NCI-H2107 (cell line): Measurements from ENCODE around the gene LRCOL1.
"Not testable (repeated sequence)": the region's sequence is repeated elsewhere in the genome, so short reads cannot be mapped to it uniquely, and the experiment has no call there.

Experiments
- DNase-seq: peaks from one replicate; lab custom pipeline; 2025; lab: John Stamatoyannopoulos, UW

The LRCOL1 gene

DNA sequence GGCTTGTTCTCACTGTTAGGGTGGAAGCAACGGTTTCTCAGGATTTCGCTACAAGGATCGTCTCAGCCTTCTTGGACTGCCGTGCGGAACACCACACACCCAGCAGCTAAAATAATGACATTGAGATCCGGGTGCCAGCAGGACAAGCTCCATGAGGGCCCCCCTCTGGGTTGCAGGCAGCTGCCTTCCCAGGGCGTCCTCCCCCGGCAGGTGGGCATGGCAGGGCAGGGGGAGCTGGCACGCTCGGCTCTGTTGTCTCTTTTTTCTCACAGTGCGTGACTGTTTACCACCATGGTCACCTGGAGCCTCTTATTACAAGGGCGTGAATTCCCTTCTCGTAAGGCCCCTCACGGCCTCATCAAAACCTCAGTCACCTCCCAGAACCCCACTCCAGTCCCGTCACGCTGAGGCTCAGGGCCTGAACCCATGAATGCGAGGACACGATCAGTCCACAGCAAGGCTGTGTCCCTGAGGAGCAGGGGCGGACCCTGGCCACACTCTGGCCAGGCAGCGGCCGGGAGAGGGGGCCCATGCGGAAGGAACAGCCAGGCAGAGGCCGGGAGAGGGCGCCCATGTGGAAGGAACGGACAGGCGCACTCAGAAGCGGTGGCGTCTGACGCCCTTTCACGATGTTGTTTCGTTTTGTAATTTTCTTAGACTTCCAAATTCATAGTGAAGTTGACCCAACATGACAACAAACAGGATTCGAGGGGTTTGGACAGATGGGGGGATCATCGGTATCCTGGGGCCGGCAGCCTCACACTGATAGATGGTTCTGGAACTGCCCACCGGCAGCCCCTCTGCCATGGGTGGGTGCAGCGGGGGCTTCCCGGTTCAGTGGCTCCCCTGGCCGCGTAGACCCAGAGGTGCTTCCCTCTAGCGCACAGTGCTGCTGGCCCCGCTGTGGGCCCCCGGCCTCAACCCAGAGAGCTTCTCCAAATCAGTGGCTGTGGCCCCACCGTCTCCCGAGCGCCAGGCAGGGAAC lies 10.0 kb downstream of the LRCOL1 start:
- DNase-seq, result peak; percentile 63

DNA sequence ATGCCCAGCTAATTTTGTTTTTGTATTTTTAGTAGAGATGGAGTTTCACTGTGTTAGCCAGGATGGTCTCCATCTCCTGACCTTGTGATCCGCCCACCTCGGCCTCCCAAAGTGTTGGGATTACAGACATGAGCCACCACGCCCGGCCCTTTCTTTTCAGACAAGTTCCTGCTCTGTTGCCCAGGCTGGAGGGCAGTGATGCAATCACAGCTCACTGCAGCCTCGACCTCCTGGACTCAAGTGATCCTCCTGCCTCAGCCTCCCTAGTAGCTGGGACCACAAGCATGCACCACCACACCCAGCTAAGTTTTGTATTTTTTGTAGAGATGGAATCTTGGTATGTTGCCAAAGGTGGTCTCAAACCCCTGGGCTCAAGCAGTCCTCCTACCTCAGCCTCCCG lies 10.9 kb downstream of the LRCOL1 start:
- DNase-seq, result not testable (repeated sequence)

DNA sequence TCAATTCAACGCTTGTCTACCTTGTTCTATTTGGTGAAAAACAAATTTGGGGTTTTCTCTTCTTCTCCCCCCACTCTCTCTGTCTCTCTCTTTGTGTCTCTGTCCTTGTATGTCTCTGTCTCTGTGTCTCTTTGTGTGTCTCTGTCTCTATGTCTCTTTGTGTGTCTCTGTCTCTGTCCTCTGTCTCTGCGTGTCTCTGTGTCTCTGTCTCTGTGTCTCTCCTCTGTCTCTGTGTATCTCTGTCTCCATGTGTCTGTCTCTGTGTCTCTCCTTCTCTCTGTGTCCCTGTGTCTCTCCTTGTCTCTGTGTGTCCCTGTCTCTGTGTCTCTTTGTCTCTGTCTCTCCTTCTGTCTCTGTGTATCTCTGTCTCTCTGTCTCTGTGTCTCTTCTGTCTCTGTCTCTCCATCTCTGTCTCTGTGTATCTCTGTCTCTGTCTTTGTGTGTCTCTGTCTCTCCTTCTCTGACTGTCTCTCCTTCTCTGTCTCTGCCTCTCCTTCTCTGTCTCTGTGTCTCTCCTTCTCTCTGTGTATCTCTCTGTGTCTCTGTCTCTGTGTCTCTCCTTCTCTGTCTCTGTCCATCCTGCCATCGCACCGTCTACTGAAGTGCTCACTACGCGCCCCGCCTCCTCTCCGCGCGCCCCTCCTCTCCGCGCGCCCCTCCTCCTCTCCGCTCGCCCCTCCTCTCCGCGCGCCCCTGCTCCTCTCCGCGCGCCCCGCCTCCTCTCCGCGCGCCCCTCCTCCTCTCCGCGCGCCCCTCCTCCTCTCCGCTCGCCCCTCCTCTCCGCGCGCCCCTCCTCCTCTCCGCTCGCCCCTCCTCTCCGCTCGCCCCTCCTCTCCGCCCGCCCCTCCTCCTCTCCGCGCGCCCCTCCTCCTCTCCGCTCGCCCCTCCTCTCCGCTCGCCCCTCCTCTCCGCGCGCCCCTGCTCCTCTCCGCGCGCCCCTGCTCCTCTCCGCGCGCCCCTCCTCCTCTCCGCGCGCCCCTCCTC lies 12.8 kb downstream of the LRCOL1 start:
- DNase-seq, result no peak

DNA sequence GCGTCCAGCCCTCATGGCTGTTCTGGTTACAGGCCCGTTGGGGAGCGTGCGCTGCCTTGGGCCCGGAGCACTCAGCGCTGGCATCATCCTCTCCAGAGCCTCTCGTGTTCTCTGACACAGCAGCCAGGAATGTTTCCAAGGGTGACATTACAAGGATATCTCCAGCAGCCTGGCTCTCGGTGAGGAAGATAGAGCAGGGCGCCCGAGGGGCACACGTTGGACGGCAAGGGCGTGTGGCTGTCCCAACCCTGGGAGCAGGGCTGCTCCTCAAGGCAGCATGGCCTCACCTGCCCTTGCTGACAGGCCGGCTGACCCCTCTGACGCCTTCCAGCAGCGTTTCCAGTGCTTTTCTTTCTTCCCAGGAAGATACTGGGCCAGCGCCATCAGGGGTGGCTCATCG lies 14.4 kb downstream of the LRCOL1 start:
- no peak for DNase-seq

DNA sequence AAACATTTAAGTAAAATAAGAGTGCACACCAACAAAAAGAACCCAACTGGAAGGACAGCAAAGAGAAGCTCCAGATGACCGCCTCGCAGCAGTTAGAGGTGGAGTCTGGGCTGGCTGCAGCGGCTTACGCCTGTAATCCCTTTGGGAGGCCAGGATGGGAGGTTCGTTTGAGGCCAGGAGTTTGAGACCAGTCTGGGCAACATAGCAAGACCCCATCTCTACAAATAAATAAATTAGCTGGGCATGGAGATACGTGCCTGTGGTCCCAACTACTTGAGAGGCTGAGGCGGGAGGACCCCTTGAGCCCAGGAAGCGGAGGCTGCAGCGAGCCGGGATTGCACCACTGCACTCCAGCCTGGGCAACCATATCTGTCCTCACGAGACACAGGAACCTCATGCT lies 15.2 kb downstream of the LRCOL1 start:
- no peak for DNase-seq

DNA sequence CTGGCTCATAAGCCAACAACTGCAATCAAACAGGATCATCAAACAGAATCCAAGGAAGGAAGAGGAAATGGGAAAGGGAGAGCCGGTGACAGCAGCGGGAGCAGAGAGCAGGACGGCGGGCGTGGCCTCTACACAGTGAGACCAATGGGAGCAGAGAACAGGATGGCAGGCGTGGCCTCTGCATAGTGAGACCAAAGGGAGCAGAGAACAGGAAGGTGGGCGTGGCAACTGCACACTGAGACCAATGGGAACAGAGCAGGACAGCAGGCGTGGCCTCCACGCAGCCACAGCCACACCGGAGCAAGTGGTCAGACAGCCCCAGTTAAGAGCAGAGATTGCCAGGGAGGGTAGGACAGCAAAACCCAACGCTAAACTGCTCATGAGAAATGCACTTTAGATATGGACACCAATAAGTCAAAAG lies 16.4 kb downstream of the LRCOL1 start:
- peak; percentile 73 for DNase-seq

DNA sequence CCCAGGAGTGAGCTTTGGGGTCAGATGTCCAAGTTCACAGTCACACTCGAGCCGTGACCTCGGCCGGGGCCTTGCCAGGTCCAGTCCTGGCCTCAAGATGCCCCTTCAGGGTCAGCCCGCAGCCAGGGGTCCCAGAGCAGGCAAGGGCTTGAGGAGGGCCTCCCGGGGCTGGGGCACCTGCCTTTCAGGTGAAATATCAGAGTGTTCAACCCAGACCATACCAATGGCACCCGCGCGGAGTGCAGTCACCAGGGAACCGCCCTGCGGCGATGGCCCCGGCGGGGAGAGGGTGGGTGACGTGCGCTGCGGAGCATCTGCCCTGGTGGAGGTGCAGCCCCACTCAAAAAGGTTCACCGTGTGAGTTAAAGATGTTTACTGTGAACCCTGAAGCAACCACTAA lies 16.9 kb downstream of the LRCOL1 start:
- no peak for DNase-seq

DNA sequence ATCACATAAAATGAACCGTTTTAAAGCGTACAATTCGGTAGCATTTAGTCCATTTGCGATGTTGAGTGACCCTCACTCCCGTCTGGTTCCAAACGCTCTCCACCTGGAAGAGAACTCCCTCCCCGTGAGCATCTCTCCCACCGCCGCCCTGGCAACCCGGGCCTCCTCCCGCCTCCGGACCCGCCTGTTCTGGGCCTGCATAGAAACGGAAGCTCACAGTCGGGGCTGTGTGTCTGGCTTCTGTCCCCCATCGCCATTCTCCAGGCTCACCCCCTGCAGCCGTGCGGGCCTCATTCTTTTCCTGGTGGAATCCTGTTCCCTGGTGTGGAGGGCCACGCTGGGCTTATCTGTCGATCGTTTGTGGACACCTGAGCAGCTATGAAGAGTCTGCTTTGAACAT lies 17.3 kb downstream of the LRCOL1 start:
- no peak for DNase-seq

DNA sequence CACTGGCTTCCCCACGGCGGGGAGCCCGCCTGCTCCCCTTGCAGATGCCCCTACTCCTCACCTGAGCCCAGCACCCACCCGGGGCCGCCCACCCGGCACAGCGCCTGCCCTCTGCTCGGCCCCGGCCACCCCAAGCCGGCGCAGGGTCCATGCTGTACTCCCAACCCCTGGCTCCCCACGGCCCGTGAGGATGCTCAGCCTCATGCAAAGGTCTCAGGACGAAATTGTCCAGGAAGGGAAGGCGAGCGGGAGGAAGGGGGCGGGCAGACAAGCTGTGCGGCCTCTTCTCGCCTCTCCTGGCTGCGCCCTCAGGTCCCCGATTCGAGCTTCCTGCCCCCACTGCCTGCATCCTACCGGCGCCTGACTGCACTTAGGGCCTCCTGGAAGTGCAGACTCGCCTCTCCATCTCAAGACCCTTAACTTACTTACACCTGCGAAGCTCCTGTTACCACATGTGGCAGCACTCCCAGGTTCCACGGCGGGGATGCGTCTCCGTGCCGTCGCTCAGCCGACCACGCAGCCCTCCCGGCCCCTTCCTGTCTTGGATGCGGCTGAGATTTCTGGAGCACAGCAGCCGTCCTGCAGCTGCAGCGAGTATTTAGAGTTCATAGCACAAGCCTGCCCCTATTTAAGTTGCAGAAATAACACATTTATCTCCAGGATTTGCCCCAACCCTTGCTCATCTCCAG lies 18.0 kb downstream of the LRCOL1 start:
- no peak for DNase-seq

DNA sequence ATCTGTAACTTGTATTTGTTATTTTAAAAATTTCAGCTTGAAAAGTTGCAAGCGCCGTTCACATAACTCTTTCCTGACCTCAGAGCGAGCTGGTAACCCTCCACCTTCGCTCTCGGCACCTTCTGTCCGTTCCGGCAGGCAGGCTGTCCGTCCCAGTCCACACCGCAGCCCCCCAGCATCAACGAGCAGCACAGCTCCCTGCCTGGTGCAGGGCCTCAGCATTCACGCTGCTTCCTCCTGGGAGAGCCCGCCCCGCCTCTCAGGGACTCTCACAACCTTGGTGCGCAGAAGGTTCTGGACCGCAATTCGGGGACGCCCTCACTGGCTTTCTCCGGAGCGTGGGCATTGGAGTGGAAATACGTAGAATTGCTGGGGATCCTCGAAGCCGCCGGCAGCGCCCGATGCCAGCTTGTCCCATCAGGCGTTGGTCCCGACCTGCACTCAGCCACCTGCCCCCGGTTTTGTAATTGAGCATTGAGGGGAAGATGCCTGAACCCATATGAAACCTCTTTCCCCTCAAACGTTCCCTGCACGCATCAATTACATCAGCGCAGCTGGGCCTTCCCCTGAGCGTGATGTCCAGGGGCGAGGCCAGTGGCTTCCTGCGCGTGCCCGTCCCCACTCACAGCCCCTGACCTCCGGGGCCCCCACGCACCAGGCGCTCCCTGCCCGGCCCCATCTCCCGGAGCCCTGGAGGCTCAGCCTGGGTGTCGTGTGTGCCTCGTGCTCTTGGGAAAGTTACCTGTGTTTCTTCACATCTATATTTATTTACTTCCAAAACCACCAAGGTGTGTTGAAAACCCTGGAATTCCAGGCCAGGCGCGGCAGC lies 19.1 kb downstream of the LRCOL1 start:
- no peak for DNase-seq

DNA sequence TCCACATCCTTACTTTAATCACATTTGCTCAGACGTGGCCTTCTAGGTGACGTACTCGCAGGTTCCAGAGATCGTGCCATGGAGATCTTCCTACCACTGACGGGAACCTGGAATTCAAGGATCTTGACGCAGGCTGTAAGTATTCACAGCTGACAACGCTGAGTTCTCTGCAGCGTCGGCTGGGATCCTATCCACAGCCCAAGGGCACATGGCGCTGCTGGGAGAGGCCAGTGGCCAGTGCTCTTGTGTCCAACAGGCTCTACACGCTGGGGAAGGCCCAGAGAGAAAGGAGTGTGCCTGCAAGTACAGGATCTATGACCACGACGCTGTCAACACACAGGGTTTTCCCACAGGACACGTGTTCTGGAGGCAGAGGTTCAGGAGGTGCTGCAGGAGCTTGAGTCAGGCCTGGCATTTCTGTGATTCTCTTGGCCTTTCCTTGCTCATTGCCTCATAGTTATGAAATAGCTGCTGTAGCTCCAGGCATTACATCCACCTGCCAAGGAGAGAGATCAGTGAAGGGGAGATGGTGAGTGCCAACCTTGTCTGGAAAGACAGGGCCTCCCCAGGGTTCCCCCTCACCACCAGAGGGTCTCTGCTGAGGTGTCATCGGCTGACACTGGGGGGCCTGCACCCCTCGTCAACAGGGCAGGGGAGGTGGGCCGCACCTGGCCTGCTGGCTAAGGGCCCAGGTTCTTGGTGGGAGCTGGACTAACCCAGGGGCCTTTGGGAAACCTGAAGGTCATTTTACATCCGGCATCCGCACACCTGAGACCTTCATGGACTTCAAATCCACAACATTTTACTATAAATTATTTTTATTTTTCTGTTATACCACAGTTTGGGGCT lies 21.3 kb downstream of the LRCOL1 start:
- DNase-seq, result no peak

DNA sequence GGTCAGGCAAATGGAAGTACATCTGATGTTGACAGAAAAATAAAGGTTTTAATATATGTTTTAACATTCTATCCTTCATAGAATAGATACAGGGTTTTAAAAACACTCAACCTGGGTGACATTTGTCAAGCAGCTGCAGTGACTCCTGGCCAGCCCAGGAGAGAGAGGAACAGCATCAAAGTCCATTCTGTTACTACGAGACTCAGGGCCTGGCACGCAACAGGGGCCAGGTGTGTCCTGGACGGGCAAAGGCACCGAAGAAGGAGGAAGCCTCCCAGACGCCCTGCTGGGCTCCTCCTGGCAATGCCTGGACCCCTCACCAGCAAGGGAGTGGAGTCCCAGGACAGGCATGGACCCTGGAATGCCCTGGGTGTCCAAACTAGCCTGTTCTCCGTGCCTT lies 22.1 kb downstream of the LRCOL1 start:
- no peak for DNase-seq

DNA sequence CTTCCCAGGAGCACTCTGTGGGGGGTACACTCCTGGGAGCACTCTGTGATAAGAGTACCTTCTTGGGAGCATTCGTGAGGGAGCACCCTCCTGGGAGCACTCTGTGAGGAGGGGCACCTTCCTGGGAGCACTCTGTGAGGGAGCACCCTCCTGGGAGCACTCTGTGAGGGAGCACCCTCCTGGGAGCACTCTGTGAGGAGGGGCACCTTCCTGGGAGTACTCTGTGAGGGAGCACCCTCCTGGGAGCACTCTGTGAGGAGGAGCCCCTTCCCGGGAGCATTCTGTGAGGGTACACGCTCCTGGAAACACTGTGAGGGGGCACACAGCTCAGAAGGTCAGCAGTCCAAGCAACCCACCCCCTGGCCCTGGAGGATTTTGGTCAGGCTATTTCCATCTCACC lies 22.6 kb downstream of the LRCOL1 start:
- no peak for DNase-seq

DNA sequence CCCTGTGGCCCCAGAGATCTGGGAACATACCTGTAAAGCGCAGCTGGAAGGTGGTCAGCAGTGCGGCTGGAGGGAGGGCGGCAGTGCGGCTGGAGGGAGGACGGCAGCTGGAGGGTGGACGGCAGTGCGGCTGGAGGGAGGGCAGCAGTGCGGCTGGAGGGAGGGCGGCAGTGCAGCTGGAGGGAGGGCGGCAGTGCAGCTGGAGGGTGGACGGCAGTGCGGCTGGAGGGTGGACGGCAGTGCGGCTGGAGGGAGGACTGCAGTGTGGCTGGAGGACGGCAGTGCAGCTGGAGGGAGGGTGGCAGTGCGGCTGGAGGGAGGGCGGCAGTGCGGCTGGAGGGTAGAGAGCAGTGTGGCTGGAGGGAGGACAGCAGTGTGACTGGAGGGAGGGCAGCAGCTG lies 23.5 kb downstream of the LRCOL1 start:
- no peak for DNase-seq

DNA sequence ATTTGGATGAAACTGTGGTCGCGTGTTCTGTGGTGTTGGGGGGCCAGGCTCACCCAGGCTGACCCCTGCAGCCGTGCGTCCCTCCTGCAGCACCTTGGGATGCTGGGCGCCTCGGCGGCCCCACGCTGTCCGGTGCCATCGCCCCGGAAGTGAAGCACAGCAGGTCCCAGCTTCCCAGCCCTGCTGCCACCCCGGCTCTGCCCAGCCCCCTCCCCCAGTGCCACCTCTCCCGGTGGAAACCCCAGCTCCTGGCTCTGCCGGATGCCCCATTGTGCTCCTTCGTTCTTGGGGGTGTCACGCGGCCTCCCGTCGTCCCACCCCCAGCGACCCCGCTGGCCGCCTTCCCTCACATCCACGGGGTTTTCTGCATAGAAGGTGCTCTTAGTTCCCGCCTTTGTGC lies 25.2 kb downstream of the LRCOL1 start:
- DNase-seq, result no peak

DNA sequence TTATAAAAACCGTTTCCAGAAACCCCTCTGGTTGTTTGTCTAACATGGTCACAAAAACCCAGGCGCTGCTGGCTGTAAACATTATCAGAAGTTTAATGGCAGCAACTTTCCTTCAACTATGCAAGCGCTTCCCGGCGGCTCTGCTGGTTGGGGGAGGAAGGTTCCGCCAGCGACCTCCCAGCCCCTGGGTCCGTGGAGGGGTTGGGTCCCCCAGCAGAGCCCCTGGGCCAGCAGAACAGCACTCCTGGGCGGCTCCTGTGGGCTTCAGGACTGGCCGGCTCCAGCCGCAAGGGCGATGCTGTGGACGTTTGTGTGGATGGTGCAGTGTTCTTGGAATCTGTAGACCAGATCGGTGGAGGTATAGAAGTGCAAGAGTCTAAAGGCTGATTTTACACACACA lies 26.0 kb downstream of the LRCOL1 start:
- DNase-seq, result no peak

DNA sequence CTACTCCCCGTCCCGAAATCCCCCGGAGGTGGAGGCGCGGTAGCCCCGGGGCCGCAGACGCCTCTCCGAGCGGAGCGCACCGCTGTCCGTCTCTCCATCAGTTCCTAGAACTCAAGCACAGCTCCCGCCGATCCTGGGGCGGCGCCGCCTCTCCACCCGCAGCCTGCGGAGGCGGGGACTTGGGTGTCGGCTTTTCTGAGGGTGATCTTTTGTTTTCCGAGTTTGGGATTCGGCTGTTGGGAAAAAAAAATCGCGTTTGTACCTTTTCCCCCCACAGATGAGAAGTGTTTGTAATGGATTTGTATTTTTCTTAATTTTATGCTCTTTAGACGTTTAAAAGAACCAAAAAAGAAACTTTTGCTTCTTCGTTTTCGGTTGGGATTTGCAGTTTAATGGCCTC lies 26.6 kb downstream of the LRCOL1 start:
- DNase-seq, result no peak

DNA sequence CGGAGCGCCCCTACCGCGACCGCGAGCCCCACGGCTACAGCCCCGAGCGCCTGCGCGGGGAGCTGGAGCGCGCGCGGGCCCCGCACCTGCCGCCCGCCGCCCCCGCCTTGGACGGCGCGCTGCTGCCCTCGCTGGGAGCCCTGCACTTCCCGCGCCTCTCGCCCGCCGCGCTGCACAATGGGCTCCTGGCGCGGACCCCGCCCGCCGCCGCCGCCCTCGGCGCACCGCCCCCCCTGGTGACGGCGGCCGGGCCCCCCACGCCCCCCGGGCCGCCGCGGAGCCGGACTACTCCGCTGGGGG lies 27.0 kb downstream of the LRCOL1 start:
- no peak for DNase-seq

DNA sequence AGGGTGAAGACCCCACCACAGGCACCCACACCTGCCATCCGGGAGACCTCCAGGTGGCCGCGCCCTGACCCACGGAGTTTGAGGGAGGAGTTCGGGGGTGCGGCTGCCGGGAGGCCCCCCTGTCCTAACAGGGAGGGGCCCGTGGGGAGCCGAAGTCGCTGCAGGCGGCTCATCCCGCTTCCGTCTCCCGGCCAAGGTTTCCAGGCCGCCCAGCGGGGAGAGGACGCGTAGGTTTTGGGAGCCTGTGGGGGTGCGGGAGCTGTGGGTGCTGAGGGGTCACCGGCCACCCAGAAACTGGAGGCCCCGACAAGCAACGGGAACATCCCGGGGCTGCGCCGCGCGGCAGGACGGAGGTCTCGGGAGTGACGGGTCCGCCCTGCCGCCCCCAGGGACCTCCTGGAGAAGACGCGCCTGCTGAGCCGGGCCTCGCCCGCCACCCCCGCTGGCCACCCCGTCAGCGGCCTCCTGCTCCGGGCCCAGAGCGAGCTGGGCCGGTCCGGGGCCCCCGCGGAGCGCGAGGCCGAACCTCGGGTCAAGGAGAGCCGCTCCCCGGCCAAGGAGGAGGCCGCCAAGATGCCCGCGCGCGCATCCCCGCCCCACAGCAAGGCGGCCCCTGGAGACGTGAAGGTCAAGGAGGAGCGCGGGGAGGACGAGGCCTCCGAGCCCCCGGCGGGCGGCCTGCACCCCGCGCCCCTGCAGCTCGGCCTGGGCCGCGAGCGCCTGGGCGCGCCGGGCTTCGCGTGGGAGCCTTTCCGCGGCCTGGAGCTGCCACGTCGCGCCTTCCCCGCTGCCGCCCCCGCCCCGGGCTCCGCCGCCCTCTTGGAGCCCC lies 27.6 kb downstream of the LRCOL1 start:
- no peak for DNase-seq

DNA sequence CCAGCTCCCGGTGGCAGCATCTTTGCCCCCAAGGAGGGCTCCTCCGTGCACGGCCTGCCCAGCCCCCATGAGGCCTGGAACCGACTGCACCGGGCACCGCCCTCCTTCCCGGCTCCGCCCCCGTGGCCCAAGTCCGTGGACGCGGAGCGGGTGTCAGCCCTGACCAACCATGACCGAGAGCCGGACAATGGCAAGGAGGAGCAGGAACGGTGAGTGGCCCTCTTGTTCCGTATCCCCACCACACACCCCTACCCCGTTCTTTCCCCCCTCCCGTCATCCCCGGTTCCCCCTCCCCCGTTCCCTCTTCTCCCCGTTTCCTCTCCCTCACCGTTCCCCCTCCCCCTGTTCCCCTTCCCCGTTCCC lies 28.3 kb downstream of the LRCOL1 start:
- no peak for DNase-seq
